Posterior cingulate gyrus (tissue), 11 donors: ENCODE measurements around the gene FANCL.
A peak's percentile ranks its signal among the peaks of the same experiment; 100 is the strongest.
"Not testable (repeated sequence)": the region's sequence is repeated elsewhere in the genome, so short reads cannot be mapped to it uniquely, and the experiment has no call there.

Experiments used
- DNase-seq, 10 donors: peaks; one replicate each; pipeline versions ENCODE4 v3.0.0 to v3.0.0-alpha.2; 2020 to 2021; ENCODE audit warnings: mixed read lengths in 3 of 10
- intact Hi-C: fragments of 100-400 bp; cut with DNase I; formaldehyde crosslinking; loops from one replicate; pipeline ENCODE4 v1.15.1; 2023

FANCL gene

DNA sequence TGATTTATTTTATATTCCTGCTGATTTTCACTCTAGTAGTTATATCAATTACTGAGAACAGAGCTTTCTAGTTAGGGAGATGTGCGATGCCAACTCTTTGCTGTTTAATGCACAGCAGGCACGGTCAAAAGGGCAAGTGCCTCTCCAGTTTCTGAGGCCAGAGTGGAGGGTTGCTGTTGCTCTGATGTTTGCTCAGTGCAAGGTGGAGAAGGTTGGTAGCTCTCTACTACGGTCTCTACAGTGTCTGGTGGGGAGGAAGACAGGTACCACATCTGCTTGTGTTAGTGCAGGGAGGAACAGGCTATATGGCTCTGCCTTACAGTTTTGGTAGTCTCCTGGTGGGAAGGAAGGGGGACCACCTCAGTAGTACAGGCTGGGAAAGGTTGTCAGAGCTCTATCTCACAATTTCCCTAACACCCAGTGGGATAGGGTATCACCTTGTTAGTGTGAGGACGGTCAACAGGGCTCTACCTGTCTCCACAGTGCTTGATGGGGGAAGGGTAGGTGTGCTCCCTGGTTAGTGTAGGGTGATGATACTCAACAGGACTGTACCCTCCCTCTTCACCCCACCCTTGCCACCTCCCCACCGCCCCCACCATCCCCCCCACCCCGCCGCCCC lies 85.9 kb downstream of the FANCL start:
- no peak for DNase-seq
- intact Hi-C loops = no loop called here

DNA sequence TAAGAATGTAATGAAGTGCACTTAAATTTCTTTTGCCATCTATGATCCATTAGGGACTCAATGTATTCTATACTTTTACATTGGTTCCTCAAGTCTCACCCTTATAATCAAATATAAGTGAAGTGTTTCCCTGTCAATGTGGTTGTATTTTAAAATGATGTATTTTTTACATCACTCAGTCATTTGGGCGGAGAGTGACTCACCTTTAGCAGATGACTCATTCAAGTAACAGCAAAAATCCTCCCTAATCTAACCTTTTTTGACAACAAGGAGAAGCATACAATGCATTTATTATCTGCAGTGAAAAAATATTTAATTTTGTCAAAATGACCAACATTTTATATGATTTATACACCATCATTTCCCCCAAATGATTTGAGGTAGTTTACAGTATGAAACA lies 94.4 kb downstream of the FANCL start:
- DNase-seq = no peak
- intact Hi-C loops = no loop called here

- intact Hi-C loops, DNase-seq: not testable (repeated sequence)
Measured at GRCh38 chr2:58145769-58146168, 95.4 kb downstream of the FANCL start.

GRCh38 chr2:58140508-58141072 lies 100.5 kb downstream of the FANCL start:
- intact Hi-C loops = no loop called here
- no peak for DNase-seq

DNA sequence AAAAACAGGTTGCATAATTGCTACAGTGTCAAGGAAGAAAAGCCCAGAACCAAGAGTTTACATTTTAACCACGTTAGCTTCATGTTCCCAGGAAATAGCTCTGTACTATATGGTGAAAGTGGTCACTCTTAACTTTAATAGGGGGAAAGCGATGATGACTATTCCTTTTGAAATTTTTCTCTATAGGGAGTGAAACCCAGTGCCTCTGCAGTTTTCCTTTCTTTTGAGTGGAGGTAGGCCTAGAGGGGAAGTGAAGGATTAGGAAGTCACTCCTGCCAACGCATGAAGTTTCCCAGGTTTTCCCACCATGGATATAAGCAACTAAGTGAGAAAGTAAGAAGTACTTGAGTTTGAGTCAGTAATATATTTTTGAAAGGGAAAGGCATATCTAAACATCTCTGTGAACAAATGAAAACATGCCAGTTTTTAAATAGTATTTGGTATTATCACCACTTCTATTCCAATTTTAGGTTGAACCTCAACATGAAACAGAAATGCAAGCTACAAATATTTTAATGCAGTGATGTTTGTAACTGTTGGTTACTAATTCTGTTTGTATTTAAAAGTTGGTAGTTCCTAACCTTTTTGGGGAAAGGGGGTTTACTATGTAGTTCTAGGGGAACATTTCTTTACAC lies 102.6 kb downstream of the FANCL start:
- intact Hi-C loops = loop anchor here (10.0 kb wide), 2 partner anchors 106 to 374 kb away; partner anchors contain the start of gene FANCL
- no peak for DNase-seq

DNA sequence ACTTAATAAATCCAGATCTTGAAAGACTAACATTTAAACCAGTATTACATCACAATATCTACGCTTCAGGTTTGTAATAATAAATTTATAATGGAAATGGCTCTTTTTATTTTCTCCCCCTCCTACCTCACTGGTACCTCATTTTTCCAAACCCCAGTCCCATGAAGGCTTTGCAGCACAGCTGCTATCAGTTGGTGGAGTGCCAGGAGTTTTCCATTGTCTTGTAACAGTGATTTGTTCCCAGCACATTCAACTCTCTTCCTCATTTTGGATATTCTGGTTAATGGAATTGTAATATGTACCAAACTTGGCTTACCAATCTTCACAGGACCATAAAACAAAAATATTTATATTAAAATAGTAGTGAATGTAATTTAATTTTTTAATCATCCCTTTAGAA lies 103.3 kb downstream of the FANCL start:
- intact Hi-C loops = loop anchor here (10.0 kb wide), 2 partner anchors 107 to 373 kb away; partner anchors contain the start of gene FANCL
- peak in 3 of 10 donors; percentile 14 to 44 (median 32) for DNase-seq

DNA sequence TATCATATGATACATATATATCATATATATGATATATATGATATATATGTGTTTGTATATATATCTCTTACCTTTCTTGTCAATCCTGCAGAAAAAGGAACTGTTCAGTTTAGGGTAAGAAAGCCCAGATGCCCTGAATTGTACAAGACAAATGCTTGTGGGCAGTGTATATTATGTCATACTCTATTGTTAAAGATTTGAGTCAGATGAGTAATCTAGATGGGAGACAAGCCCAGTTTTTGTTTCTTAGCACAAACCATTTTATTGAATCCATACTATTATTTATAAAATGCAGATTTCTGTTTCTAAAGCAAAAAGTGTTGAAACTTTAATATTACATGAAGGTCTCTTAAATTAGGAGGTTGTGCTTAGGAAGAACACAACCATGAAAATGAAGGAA lies 103.9 kb downstream of the FANCL start:
- intact Hi-C loops = loop anchor here (10.0 kb wide), 2 partner anchors 108 to 372 kb away; partner anchors contain the start of gene FANCL
- no peak for DNase-seq

DNA sequence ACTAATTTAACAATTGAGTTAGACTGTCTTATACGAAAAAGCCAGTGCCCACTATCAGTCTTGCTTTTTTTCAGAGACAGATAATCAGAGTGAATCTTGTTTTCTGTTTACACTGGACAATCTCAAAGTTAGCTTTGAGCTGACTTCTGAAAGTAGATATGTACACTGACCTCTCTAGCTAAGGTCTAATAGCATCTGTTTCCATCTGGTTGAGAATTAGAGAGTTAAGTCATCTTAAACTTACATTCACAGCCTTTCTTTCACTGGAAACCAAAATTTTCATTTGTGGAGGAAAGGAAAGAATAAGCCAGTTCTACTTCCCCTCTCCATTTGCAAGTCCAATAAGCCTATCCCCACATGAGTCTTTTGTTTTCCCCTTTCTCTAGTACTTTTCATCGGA lies 105.3 kb downstream of the FANCL start:
- DNase-seq = no peak
- intact Hi-C loops = loop anchor here (10.0 kb wide), 2 partner anchors 109 to 371 kb away; partner anchors contain the start of gene FANCL

GRCh38 chr2:58133395-58133794 lies 107.7 kb downstream of the FANCL start:
- intact Hi-C loops = loop anchor here (5.0 to 10.0 kb wide), 4 partner anchors 111 to 419 kb away; partner anchors contain the start of gene FANCL
- no peak for DNase-seq

- intact Hi-C loops = loop anchor here (1.0 to 10.0 kb wide), 5 partner anchors 113 to 421 kb away; partner anchors contain the start of gene FANCL
- DNase-seq = peak in 1 of 10 donors; percentile 9
Measured at GRCh38 chr2:58131191-58132011, 109.7 kb downstream of the FANCL start.

- DNase-seq = no peak
- intact Hi-C loops = loop anchor here (5.0 to 10.0 kb wide), 4 partner anchors 115 to 422 kb away; partner anchors contain the start of gene FANCL
Measured at GRCh38 chr2:58130238-58130637, 110.9 kb downstream of the FANCL start.

DNA sequence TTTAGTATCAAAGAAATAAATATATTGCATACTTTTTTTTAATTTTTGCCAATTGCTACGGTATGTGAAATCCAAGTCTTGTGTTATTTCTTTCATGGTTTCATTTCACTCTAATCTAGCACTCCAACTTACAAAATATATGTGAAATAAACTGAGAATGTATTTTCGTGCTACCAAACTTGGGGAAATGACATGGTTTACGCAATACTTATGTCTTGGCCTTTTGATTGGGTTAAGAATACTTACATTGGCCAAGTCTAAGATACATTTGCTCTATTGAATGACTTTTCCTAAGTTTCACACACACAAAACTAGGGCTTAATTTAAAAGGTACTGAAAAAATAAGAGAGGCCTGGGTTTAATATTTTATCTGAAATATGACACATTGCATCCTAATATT lies 114.0 kb downstream of the FANCL start:
- no peak for DNase-seq
- intact Hi-C loops = loop anchor here (5.0 kb wide), 1 partner anchor 215 kb away; no protein-coding TSS in a partner anchor

DNA sequence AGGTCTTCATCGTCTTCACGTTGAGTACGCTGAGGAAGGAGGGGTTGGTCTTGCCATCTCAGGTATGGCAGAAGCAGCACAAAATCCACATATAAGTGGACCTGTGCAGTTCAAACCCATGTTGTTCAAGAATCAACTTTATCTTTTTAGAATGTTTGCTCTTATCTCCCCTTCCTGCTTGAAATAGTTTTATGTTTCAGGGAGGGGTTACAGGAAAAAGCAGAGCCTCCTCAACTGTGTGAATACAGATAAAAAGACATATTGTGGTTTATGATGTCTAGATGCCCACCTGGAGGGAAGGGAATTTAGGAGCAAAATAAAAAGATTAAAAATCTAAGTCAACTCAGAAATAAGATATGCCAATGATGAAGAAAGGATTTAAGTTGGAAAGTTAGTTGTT lies 118.6 kb downstream of the FANCL start:
- DNase-seq = no peak
- intact Hi-C loops = no loop called here

- no peak for DNase-seq
- intact Hi-C loops = no loop called here
Measured at GRCh38 chr2:58122040-58122439, 119.1 kb downstream of the FANCL start.

GRCh38 chr2:58120626-58121229 lies 120.4 kb downstream of the FANCL start:
- DNase-seq = no peak
- intact Hi-C loops = no loop called here

GRCh38 chr2:58113563-58113962 lies 127.6 kb downstream of the FANCL start:
- peak in 1 of 10 donors; percentile 30 for DNase-seq
- intact Hi-C loops = not testable (repeated sequence)

- peak in 1 of 10 donors; percentile 22 for DNase-seq
- intact Hi-C loops = no loop called here
Measured at GRCh38 chr2:58110765-58111164, 130.4 kb downstream of the FANCL start.

GRCh38 chr2:58109481-58109880 lies 131.6 kb downstream of the FANCL start:
- intact Hi-C loops = loop anchor here (10.0 kb wide), 1 partner anchor 65 kb away; the partner anchor contains the start of gene VRK2

More at GRCh38 chr2:58109481-58109880, 131.6 kb downstream of the FANCL start:
- DNase-seq = no peak
